C1 segment of cervical spinal cord (tissue), 14 donors: Measurements from ENCODE around the gene ALG6.
"Not testable (repeated sequence)": the region's sequence is repeated elsewhere in the genome, so short reads cannot be mapped to it uniquely, and the experiment has no call there.

ENCODE experiments used
- DNase-seq, 14 donors: peaks; one replicate each; lab custom pipeline; 2025; lab: John Stamatoyannopoulos, UW

ALG6 gene

GRCh38 chr1:63328122-63328521 lies 39.3 kb upstream of the ALG6 start:
- no peak for DNase-seq

- no peak for DNase-seq
Measured at GRCh38 chr1:63328781-63329180, 38.6 kb upstream of the ALG6 start.

GRCh38 chr1:63329621-63330330 lies 37.7 kb upstream of the ALG6 start:
- no peak for DNase-seq

- DNase-seq, result no peak
Measured at GRCh38 chr1:63330331-63330916, 37.0 kb upstream of the ALG6 start.

- DNase-seq, result no peak
Measured at GRCh38 chr1:63342402-63342801, 25.0 kb upstream of the ALG6 start.

- no peak for DNase-seq
Measured at GRCh38 chr1:63343922-63344321, 23.5 kb upstream of the ALG6 start.

GRCh38 chr1:63350320-63350719 lies 17.1 kb upstream of the ALG6 start:
- DNase-seq, result no peak

- DNase-seq, result no peak
Measured at GRCh38 chr1:63352736-63353135, 14.7 kb upstream of the ALG6 start.

GRCh38 chr1:63356234-63356633 lies 11.2 kb upstream of the ALG6 start:
- DNase-seq, result not testable (repeated sequence)

- no peak for DNase-seq
Measured at GRCh38 chr1:63359561-63359960, 7.9 kb upstream of the ALG6 start.

- DNase-seq, result no peak
Measured at GRCh38 chr1:63362073-63362472, 5.4 kb upstream of the ALG6 start.

- no peak for DNase-seq
Measured at GRCh38 chr1:63362578-63362977, 4.8 kb upstream of the ALG6 start.

GRCh38 chr1:63363014-63363413 lies 4.4 kb upstream of the ALG6 start:
- DNase-seq, result no peak

- DNase-seq, result no peak
Measured at GRCh38 chr1:63366908-63367214, 566 bp upstream of the ALG6 start.

- DNase-seq, result peak in 1 of 14 donors; percentile 12
Measured at GRCh38 chr1:63368131-63368530, 704 bp downstream of the ALG6 start.

- no peak for DNase-seq
Measured at GRCh38 chr1:63379583-63379982, 12.2 kb downstream of the ALG6 start.

- DNase-seq, result no peak
Measured at GRCh38 chr1:63381741-63382140, 14.3 kb downstream of the ALG6 start.

GRCh38 chr1:63401945-63402344 lies 34.5 kb downstream of the ALG6 start:
- DNase-seq, result no peak

- DNase-seq, result no peak
Measured at GRCh38 chr1:63403386-63403785, 36.0 kb downstream of the ALG6 start.

GRCh38 chr1:63405021-63405420 lies 37.6 kb downstream of the ALG6 start:
- DNase-seq, result no peak

GRCh38 chr1:63405987-63406386 lies 38.6 kb downstream of the ALG6 start:
- no peak for DNase-seq

GRCh38 chr1:63407002-63407401 lies 39.6 kb downstream of the ALG6 start:
- DNase-seq, result no peak

GRCh38 chr1:63408331-63408730 lies 40.9 kb downstream of the ALG6 start:
- no peak for DNase-seq

- no peak for DNase-seq
Measured at GRCh38 chr1:63411066-63411465, 43.6 kb downstream of the ALG6 start.
